Glomerular endothelial cell (primary cell): ENCODE data around the gene RAP1A. TPM values are rescaled to one million over a fixed set of nuclear protein-coding genes. Genes with fewer than 3 reads are reported as not detected.

ENCODE experiments used
- DNase-seq: peaks from one replicate; pipeline ENCODE4 v3.0.0-alpha.2; 2011; ENCODE audit warnings: low read depth, low spot score; ENCODE audit errors: extremely low read depth
- total RNA-seq: library from RNA; depleted of rRNA; stranded (reverse); fragments of >200 nt; gene quantifications from 2 replicates; pipeline ENCODE4 v1.2.3, GENCODE V29; 2015

Gene RAP1A
- total RNA-seq, 1 donor from 2014 or later: 41.4 TPM

- DNase-seq: no peak
These were observed 131.3 kb downstream of the RAP1A start for GRCh38 chr1:111750856-111751255.

DNA sequence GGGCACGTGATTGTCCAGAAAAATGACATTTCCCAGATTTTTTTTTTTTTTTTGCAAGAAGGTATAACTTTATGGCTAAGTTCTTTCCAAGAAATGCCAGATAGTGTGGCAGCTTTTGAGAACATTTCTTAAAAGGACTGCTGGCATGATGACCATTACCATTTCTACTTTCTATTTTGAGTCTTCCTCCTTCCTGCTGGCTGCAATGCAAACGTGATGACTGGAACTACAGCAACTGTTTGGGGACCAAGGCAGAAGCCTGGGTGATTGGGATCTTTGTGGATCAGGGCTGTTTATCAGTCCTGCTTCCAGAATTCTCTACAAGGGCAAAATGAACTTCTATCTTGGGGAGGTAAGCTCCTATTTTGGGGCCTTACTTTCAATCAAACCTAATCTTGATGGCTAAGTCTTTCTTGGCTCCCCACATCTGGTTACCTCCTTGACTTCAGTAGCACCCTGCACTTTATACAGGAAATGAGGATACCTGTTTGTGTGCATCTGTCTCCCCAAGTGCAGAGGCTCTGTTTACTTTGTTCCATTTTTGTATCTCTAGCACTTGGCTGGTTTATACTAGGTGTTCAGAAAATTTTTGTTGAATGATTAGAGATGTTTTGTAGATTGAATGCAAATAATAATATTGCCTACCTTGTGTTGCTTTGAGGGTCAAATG, 132.5 kb downstream of the RAP1A start:
- DNase-seq: no peak

DNA sequence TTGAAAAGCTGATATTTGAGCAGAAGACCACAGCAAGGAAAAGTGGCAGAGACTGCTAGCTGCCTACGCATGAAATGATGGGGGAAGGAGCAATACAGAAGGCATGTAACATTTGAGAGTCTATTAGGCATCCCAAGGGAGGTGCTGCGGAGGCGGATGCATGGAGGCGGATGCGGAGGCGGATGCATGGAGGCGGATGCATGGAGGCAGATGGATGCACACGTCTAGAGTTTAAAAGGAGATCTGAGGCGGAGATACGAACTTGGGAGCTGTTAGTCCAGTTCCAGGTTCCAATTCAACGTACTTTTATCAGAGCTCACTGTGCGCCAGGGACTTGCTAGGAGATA, 135.4 kb downstream of the RAP1A start:
- no peak for DNase-seq

DNA sequence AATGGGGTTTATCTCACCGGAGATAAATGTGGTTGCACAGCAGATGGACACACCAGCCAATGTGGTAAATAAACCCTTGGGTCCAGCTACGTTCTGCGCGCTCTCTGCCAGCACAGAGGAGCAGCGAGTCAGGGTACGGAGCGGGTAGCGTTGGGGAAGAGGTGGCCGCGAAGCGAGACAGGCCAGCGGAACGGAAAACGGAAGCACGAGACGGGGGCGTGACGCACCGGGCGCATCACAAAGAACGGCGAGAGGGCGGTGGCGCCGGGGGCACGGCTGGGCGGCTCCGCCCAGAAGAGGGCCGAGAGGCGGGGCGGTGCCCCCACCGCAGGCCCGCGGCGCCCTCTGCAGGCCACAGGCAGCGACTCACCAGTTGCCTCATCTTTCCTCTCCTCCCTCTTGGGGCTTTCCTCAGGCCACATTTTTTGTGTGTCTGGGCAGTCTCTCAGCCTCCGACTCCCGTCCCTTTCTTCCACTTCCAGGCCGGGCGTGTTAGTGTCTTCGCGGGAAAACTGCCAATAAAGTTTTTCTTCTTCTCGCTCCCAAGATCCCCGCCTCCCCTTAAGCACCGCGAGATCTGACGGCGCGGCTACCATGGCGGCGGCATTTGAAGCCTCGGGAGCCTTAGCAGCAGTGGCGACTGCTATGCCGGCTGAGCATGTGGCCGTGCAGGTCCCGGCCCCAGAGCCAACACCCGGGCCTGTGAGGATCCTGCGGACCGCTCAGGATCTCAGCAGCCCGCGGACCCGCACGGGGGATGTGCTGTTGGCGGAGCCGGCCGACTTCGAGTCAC, 135.9 kb downstream of the RAP1A start, which contains the start of gene DDX20:
TSS of gene DDX20 (plus strand) at position 571 of the 793 bp plus-strand sequence. CDS start at position 595, 24 bp downstream.
- DNase-seq: peak; percentile 91

DNA sequence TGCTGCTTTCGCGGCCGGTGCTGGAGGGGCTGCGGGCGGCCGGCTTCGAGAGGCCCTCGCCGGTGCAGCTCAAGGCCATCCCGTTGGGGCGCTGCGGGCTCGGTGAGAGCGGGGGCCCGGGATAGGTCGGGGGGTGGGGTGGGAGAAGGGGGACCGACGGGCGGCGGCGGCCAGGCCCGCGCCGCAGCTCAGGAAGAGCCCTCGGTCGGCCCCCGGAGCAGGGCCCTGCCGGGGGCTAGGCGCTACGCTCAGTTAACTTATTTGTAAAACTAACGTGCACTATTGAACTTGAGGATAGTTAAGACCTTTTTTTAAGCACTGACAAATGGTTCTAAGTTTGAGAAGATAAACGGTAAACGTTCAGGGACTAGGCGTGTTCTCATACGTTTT, 136.5 kb downstream of the RAP1A start:
- DNase-seq: no peak

DNA sequence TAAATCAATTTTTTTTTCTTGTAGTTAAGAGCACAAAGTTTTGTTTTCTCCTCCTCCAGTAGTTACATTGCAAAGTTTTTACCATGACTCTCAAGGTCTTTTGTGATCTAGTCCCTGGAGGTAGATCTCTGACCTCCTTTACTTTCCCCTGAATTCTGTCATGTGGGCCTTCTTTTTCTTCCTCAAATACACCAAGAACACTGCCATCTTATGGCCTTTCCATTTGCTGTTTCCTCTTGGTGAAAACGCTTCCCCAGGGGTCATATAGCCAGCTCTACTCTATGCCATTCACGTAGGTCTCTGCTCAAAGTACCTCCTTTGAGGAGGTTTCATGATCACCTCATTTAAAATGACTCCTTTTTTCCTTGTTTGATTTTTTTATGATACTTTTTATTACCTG, 138.8 kb downstream of the RAP1A start:
- no peak for DNase-seq

- DNase-seq: no peak
These were observed 142.1 kb downstream of the RAP1A start for GRCh38 chr1:111761717-111762116.

GRCh38 chr1:111762332-111762731, 142.7 kb downstream of the RAP1A start:
- no peak for DNase-seq

Other genes with a start within 250 kb of the RAP1A start
- gene OVGP1, start 192.1 kb upstream of the RAP1A start, total RNA-seq: 0.68 and 1.2 TPM in 2 replicates
- gene WDR77, start 170.5 kb upstream of the RAP1A start, total RNA-seq: 34.8 and 40.8 TPM in 2 replicates
- gene ATP5PB, start 170.3 kb upstream of the RAP1A start, total RNA-seq: 166 and 223 TPM in 2 replicates
- gene C1orf162, start 145.8 kb upstream of the RAP1A start, total RNA-seq: not detected in 2 replicates
- gene ADORA3, start 116.2 kb upstream of the RAP1A start, total RNA-seq: 0.53 TPM in 1 of 2 replicates, not detected in the other
- gene TMIGD3, start 116.2 kb upstream of the RAP1A start, total RNA-seq: not detected in 2 replicates
- gene INKA2, start 119.6 kb downstream of the RAP1A start, total RNA-seq: 8.0 and 10.4 TPM in 2 replicates
- 19.9 and 23.1 TPM in 2 replicates for gene DDX20, start 136.1 kb downstream of the RAP1A start, total RNA-seq